Stimulated activated CD8-positive, alpha-beta memory T cell treated with anti-CD3 and anti-CD28 coated beads, Interleukin-12 subunit alpha, Interleukin-12 subunit beta, amount 100 ng/mL, for 24 hours (primary cell): ENCODE measurements around the gene IFNG.
"Not testable (repeated sequence)": the region's sequence is repeated elsewhere in the genome, so short reads cannot be mapped to it uniquely, and the experiment has no call there.

ENCODE experiments used
- DNase-seq: peaks from one replicate; pipeline ENCODE4 v3.0.0-alpha.2; 2020; ENCODE audit errors: extremely low read depth

The IFNG gene

GRCh38 chr12:68159681-68160304 is at the start of gene IFNG:
TSS of gene IFNG (minus strand) at chr12:68159740. CDS start at chr12:68159615, 125 bp downstream.
- DNase-seq = no peak

GRCh38 chr12:68209048-68209728 is 49.6 kb upstream of the IFNG start:
- DNase-seq = not testable (repeated sequence)

- no peak for DNase-seq
These were observed 47.7 kb upstream of the IFNG start for GRCh38 chr12:68207276-68207675.

GRCh38 chr12:68206446-68206845 is 46.9 kb upstream of the IFNG start:
- no peak for DNase-seq

GRCh38 chr12:68203460-68203875 is 43.9 kb upstream of the IFNG start:
- no peak for DNase-seq

GRCh38 chr12:68200854-68201253 is 41.3 kb upstream of the IFNG start:
- DNase-seq = no peak

GRCh38 chr12:68199127-68199526 is 39.6 kb upstream of the IFNG start:
- no peak for DNase-seq

- no peak for DNase-seq
These were observed 39.1 kb upstream of the IFNG start for GRCh38 chr12:68198507-68199086.

- no peak for DNase-seq
These were observed 30.8 kb upstream of the IFNG start for GRCh38 chr12:68190301-68190700.

GRCh38 chr12:68189821-68190242 is 30.3 kb upstream of the IFNG start:
- DNase-seq = no peak

GRCh38 chr12:68185598-68185997 is 26.1 kb upstream of the IFNG start:
- no peak for DNase-seq

- no peak for DNase-seq
These were observed 21.5 kb upstream of the IFNG start for GRCh38 chr12:68180792-68181744.

GRCh38 chr12:68178774-68179439 is 19.4 kb upstream of the IFNG start:
- no peak for DNase-seq

- no peak for DNase-seq
These were observed 18.6 kb upstream of the IFNG start for GRCh38 chr12:68178184-68178583.

GRCh38 chr12:68177562-68177961 is 18.0 kb upstream of the IFNG start:
- no peak for DNase-seq

- no peak for DNase-seq
These were observed 16.7 kb upstream of the IFNG start for GRCh38 chr12:68176257-68176656.

- no peak for DNase-seq
These were observed 16.1 kb upstream of the IFNG start for GRCh38 chr12:68175557-68176061.

- not testable (repeated sequence) for DNase-seq
These were observed 15.2 kb upstream of the IFNG start for GRCh38 chr12:68174761-68175160.

- no peak for DNase-seq
These were observed 14.3 kb upstream of the IFNG start for GRCh38 chr12:68173792-68174191.

GRCh38 chr12:68170726-68171125 is 11.2 kb upstream of the IFNG start:
- DNase-seq = no peak

- no peak for DNase-seq
These were observed 9.8 kb upstream of the IFNG start for GRCh38 chr12:68169213-68169889.
